Right forelimb (tissue), 1 donor: ENCODE data around the gene USP22.
A peak's percentile ranks its signal among the peaks of the same experiment; 100 is the strongest.
"Not testable (repeated sequence)": the region's sequence is repeated elsewhere in the genome, so short reads cannot be mapped to it uniquely, and the experiment has no call there.

ENCODE experiments used
- DNase-seq: peaks from one replicate; pipeline ENCODE4 v3.0.0-alpha.2; 2018

USP22 gene

DNA sequence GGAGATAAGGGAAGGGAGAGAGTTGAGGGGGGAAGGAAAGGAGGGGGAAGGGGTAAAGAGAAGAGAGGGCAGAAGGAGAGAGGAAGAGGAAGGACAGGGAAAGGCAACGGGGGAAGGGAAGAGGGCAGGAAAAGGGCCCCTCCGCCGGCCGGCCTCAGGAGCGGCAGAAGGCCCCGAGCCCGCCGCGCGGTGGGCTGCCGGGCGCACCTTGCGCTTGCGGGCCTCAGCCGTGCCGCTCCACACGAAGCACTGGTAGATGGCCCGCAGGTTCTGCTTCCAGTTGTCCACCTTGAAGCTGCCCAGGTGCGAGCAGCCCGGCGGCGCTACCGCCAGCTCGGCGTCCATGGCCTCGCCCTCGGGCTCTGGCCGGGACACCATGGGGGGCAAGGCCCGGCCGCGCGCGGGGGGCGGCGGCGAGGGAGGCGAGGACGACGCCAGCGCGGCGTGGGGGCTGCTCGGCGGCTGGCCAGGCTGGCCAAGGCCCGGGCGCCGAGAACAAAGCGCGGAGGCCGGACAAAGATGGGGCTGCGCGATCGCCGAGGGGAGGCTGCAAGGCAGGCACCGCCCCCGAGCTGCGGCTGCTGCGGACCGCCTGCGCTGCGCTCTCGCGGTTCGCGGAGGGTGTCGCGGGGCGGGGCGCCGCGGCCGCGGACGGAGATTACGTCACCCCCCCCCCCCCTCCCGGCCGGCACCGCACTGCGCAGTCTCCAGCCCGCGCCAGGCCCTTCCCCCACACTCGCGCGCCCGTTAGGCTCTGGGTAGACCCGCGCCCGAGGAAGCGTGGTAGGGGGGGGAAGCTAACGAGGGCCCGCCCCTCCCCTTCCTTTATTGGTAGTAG is at the start of gene USP22:
Gene USP22 (minus strand): TSS at position 554 of the 838 bp plus-strand sequence. CDS start 176 bp downstream, at position 378.
- DNase-seq, result peak; percentile 99

GRCh38 chr17:21090902-21091618 is 48.2 kb upstream of the USP22 start:
- DNase-seq, result no peak

- DNase-seq, result no peak
Measured at GRCh38 chr17:21089933-21090901, 47.4 kb upstream of the USP22 start.

DNA sequence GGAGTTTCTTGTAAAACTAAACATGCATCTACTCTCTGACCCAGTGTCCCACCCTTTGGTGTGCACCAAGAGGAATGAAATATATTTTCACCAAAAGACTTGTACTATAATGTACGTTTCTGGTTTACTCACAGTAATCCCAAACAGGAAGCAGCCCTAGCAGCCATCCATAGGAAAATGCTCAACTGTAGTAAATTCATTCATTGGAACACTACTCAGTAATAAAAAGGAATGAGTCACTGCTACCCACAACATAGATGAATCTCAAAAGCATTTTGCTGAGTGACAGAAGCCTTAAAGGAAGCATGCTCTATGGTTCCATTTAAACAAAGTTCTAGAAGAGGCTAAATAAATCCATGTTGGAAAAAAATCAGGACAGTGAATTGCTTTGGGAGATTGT is 46.3 kb upstream of the USP22 start:
- no peak for DNase-seq

DNA sequence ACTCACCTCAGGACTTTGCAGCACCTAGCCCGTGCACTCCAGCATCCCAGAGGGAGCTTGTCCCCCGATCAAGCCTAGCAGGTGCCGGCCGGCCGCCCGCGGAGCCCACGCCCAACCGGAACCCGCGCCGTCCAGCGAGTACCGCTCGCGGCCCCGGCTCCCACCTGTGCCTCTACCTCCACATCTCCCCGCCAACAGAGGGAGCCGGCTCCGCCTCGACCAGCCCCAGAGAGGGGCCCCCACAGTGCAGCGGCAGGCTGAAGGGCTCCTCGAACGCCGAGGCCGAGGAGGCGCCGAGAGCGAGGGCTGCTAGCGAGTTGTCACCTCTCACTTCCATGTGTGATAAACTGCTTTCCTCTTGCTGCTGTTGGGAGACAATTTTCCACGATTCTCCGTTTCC is 42.9 kb upstream of the USP22 start:
- DNase-seq, result no peak

GRCh38 chr17:21085280-21085679 is 42.5 kb upstream of the USP22 start:
- not testable (repeated sequence) for DNase-seq

DNA sequence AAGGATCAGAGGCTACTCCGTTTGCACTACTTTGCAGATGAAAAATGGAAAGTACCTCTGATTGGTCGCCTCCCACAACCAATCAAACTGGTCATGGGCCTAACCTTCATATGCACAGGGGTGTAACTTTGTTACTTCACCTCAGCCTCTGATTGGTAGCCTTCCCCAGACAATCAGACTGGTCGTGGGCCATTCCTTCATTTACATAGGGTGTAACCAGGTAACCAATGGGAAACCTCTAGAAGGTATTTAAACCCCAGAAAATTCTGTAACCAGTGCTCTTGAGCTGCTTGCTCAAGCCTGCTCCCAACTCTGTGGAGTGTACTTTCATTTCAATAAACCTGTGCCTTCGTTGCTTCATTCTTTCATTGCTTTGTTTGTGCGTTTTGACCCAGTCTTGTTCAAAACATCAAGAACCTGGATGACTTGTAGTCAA is 39.2 kb upstream of the USP22 start:
- no peak for DNase-seq

- DNase-seq, result no peak
Measured at GRCh38 chr17:21079196-21079595, 36.4 kb upstream of the USP22 start.

DNA sequence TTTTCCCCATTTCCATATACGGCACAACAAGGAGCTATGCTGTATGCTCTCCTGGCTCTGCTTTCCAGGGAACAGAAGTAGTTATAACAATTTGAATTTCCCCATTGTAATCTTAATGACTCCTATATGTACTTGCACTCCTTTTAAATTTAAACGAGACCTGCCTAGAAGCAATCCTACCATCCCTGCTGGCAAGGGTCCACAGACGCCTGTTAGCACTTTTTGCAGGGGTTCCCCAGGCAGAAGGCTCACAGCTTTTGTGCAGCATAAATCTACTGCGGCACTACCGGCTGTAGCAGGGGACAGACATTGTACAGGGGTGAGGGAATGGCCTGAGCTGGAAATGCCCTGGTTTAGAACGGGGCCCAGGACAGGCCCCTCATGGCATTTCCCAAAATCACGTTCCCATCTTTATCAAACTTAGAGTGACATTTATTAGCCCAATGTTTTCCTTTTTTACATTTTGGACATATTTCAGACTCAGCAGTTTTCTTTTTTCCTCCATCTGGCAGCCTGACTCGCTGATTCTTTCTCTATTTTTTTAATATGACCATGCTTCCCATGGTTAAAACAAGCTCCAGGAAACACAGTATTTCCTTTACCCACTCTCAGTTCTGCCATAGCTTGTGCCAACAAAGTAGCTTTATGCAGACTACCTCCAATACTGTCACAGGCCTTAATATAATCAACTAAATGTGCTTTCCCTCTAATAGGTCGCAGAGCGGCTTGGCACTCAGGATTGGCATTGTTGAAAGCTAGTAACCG is 35.4 kb upstream of the USP22 start:
- no peak for DNase-seq

- DNase-seq, result no peak
Measured at GRCh38 chr17:21077281-21077680, 34.5 kb upstream of the USP22 start.

DNA sequence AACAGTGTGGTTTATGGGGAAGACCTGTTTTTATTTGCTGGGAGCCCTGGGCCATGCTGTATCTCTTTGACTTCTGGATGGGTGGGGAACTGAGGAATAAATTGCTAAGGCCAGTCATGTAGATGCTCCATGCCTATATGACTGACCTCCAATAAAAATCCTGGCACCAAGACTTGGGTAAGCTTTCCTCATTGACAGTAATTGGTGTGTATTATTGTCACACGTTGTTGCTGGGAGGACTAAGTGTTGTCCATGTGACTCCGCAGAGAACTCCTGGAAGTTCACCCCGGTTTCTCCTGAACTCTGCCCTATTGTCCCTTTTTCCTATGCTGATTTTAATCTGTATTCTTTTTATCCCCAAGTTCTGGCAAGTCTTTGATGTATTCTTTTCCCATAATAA is 33.4 kb upstream of the USP22 start:
- no peak for DNase-seq

GRCh38 chr17:21075739-21076085 is 32.9 kb upstream of the USP22 start:
- no peak for DNase-seq

- DNase-seq, result peak; percentile 81
Measured at GRCh38 chr17:21072745-21073197, 30.0 kb upstream of the USP22 start.

DNA sequence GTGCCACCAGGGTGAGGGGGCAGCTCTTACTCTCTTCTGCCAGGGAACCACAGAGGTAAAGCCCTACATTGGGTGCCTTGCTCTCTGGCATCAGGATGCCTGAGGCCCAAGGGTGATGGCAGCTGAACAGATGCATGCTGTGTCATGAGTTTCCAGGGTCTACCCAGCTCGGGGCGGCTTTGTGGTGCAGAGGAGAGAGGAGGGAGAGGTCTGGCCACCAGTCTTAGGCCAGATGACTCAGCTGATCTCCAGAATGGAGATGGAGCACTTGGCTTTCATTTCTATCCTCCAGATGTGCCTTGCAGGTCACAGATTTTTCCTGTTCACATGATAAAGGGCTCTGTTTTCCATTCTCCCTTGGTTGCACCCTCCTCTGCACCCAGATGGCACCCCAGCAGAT is 23.6 kb upstream of the USP22 start:
- no peak for DNase-seq

GRCh38 chr17:21061971-21062526 is 19.2 kb upstream of the USP22 start:
- DNase-seq, result no peak

GRCh38 chr17:21061158-21061835 is 18.5 kb upstream of the USP22 start:
- DNase-seq, result no peak

DNA sequence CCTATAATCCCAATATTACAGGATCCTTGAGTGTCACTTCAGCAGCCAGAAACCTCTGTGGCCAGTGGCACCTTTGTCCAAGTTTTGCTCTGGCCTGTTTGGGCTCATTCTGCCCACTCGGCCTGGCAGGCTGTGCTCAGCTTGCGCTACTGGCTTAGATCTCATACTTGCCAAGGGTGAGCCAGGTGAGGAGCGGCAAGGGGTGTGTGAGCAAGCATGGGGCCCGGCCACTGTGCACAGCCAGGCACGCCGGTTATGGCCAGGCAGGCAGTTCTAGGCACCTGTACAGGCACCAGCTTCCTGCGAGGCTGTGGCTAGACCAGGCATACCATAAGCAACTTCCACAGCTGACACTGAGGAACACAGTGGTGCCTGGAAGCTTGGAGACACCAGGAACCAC is 16.9 kb upstream of the USP22 start:
- DNase-seq, result no peak

- DNase-seq, result no peak
Measured at GRCh38 chr17:21058098-21058893, 15.5 kb upstream of the USP22 start.

DNA sequence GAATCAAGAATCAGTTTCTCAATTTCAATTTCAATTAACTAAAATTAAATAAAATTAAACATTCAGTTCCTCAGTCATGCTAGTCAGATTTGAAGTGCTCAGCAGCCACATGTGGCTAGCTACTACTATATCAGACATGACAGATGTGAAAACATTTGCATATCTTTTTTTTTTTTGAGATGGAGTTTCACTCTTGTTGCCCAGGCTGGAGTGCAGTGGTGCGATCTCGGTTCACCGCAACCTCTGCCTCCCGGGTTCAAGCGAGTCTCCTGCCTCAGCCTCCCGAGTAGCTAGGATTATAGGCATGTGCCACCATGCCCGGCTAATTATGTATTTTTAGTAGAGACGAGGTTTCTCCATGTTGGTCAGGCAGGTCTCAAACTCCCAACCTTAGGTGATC is 10.2 kb upstream of the USP22 start:
- DNase-seq, result not testable (repeated sequence)

DNA sequence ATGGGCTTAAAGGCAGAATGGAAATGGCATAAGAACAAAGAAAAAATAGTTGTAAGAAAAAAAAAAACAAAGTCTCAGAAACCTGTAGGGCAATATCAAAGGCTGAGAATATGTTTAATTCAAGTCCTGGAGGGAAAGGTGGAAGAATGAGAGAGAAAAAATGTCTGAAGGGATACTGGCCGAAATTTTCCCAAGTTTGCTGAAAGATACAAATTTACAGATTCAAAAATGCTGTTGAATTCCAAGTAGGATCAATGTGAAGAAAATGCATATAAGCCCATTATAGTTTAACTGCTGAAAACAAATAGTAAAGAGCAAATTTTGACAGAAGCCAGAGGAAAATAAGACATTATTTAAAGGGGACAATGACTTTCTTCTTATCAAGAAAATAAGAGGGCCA is 6.6 kb upstream of the USP22 start:
- no peak for DNase-seq
